ENCODE data around the gene GATB.

The GATB gene

DNA sequence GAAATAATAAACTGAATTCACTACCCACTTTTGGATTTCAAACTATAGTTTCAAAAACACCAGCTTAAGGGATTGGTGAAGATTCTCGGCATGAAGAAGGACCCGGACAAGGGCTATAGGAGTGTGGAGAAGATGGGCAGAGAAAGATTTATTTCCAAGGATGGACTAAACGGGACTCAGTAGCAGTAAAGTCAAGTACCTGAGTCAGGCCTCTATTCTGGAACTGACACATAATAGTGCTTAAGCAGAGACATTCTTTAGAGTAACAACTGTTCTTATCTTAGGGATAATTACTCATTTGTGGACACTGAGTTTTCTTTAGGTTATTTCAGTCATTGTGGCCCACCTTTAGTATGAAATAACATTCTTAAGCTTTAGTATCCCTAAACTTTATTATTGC lies 134.6 kb downstream of the GATB start:
- TF ChIP-seq, protein P1, sequence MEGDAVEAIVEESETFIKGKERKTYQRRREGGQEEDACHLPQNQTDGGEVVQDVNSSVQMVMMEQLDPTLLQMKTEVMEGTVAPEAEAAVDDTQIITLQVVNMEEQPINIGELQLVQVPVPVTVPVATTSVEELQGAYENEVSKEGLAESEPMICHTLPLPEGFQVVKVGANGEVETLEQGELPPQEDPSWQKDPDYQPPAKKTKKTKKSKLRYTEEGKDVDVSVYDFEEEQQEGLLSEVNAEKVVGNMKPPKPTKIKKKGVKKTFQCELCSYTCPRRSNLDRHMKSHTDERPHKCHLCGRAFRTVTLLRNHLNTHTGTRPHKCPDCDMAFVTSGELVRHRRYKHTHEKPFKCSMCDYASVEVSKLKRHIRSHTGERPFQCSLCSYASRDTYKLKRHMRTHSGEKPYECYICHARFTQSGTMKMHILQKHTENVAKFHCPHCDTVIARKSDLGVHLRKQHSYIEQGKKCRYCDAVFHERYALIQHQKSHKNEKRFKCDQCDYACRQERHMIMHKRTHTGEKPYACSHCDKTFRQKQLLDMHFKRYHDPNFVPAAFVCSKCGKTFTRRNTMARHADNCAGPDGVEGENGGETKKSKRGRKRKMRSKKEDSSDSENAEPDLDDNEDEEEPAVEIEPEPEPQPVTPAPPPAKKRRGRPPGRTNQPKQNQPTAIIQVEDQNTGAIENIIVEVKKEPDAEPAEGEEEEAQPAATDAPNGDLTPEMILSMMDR (conservative IDR thresholded peaks at IDR 0.05; ENCODE audit: control insufficient read depth, insufficient read depth, low read depth, low read length) = no peak

DNA sequence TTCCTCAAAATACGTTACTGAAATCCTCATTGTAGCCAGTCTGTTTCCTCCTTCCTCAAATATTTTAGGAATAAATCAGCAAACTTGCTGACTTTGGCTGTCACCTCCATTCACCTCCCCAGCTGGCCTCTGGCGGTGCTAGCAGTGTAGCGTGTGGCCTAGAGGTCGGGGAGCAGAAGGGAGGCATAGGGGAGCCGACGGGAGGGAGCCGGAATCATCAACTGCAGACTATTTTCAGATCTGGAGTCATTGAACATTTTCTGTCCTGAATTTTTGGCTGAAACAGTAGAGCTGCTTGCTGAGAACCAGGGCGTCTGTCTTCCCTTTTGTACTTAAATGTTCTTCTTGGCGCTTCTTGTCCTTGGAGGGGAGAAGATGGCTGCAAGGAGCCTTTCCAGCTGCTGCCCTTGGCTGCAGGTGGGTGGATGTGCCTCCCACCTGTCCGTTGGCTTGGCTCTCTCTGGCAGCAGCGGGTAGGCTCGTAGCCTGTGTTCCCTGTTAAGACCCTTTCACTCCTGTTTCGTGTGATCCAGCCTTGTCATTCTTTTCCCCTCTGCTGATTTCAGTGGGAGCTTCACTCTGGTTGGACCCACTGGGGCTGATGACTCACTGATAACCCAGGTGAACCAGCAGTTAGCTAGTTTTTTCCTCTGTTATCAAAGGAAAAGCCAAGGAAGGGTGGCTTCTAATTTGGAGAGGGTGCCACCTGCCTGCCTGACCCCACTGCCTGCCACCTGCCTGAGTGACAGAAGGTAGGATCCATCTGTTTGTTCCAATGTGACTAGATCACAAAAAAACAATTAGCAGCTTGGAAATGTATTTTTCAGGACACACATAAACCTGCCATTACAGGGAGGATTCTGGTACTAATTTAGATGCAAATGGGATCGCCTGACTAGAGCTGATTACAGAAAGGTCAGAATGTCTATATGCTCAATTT lies 135.9 kb downstream of the GATB start:
- DNase-seq (ENCODE audit: low read depth) = no peak
- TF ChIP-seq, protein P1 (conservative IDR thresholded peaks at IDR 0.05; ENCODE audit: control insufficient read depth, insufficient read depth, low read depth, low read length) = no peak
- no peak overlapping the region for H3K4me3 ChIP-seq (ENCODE audit: control insufficient read depth, low read depth, low read length)

More for the DNA sequence above, 134.6 kb downstream of the GATB start:
- no peak for DNase-seq (ENCODE audit: low read depth)
- no peak overlapping the region for H3K4me3 ChIP-seq (ENCODE audit: control insufficient read depth, low read depth, low read length)

All from fibroblast of mammary gland (primary cell).